ENCODE measurements around the gene LTBP4.

DNA sequence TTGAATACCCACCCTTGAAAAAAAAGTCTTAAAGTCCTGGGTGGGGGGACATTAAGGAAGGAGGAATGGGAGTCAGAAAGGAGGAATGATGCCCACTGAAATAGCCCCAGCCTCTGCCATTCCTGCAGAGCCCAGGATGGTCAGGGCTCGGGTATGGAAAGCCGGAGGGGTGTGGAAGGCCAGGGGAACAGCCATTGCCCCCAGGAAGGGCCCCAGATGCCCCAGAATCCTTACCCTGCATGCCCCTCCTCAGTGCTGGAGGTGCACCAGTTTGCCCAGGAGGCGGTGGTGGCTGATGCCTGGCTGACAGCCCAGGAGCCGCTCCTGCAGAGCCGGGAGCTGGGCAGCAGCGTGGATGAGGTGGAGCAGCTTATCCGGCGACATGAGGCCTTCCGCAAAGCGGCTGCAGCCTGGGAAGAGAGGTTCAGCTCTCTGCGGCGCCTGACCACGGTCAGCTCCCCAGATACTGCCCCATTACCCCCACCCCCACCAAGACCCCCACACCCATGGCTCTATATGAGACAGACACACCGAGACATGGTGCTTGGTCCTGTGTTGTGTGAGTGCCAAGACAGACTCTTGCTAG lies 35.2 kb upstream of the LTBP4 start:
- no peak for TF ChIP-seq POLR2AphosphoS5 (IDR thresholded peaks at IDR 0.05; ENCODE audit: low read depth, low read length)
- TF ChIP-seq, protein P1, sequence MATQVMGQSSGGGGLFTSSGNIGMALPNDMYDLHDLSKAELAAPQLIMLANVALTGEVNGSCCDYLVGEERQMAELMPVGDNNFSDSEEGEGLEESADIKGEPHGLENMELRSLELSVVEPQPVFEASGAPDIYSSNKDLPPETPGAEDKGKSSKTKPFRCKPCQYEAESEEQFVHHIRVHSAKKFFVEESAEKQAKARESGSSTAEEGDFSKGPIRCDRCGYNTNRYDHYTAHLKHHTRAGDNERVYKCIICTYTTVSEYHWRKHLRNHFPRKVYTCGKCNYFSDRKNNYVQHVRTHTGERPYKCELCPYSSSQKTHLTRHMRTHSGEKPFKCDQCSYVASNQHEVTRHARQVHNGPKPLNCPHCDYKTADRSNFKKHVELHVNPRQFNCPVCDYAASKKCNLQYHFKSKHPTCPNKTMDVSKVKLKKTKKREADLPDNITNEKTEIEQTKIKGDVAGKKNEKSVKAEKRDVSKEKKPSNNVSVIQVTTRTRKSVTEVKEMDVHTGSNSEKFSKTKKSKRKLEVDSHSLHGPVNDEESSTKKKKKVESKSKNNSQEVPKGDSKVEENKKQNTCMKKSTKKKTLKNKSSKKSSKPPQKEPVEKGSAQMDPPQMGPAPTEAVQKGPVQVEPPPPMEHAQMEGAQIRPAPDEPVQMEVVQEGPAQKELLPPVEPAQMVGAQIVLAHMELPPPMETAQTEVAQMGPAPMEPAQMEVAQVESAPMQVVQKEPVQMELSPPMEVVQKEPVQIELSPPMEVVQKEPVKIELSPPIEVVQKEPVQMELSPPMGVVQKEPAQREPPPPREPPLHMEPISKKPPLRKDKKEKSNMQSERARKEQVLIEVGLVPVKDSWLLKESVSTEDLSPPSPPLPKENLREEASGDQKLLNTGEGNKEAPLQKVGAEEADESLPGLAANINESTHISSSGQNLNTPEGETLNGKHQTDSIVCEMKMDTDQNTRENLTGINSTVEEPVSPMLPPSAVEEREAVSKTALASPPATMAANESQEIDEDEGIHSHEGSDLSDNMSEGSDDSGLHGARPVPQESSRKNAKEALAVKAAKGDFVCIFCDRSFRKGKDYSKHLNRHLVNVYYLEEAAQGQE (IDR thresholded peaks at IDR 0.05; ENCODE audit: insufficient read depth in 1 of 2, low read depth in 2 of 2, low read length in 2 of 2), result no peak
- TF ChIP-seq TAF1 (IDR thresholded peaks at IDR 0.05; ENCODE audit: borderline replicate concordance, insufficient read depth, low read length), result no peak
- no peak for TF ChIP-seq FOXP2 (optimal IDR thresholded peaks at IDR 0.05; ENCODE audit: borderline replicate concordance, extremely low read depth, extremely low read length, insufficient read depth)
